ENCODE results near the gene SLCO2B1.

The SLCO2B1 gene

GRCh38 chr11:75158241-75158640 lies 7.3 kb downstream of the SLCO2B1 start:
- H3K9me3 ChIP-seq (ENCODE audit: severe bottlenecking), result no peaks in the 10 kb centered on the region
- TF ChIP-seq, protein P1, sequence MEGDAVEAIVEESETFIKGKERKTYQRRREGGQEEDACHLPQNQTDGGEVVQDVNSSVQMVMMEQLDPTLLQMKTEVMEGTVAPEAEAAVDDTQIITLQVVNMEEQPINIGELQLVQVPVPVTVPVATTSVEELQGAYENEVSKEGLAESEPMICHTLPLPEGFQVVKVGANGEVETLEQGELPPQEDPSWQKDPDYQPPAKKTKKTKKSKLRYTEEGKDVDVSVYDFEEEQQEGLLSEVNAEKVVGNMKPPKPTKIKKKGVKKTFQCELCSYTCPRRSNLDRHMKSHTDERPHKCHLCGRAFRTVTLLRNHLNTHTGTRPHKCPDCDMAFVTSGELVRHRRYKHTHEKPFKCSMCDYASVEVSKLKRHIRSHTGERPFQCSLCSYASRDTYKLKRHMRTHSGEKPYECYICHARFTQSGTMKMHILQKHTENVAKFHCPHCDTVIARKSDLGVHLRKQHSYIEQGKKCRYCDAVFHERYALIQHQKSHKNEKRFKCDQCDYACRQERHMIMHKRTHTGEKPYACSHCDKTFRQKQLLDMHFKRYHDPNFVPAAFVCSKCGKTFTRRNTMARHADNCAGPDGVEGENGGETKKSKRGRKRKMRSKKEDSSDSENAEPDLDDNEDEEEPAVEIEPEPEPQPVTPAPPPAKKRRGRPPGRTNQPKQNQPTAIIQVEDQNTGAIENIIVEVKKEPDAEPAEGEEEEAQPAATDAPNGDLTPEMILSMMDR (IDR thresholded peaks at IDR 0.05; ENCODE audit: poor library complexity, severe bottlenecking), result no peak
- no peak overlapping the region for H3K27ac ChIP-seq (ENCODE audit: poor library complexity, severe bottlenecking)
- no peak overlapping the region for H3K4me3 ChIP-seq (ENCODE audit: severe bottlenecking)
- H3K4me1 ChIP-seq (ENCODE audit: insufficient read depth, poor library complexity, severe bottlenecking), result no peaks in the 10 kb centered on the region
- ATAC-seq (ENCODE audit: low read depth), result no peak
- no peak for DNase-seq (ENCODE audit: low spot score)
- no peaks in the 10 kb centered on the region for H3K36me3 ChIP-seq (ENCODE audit: low read depth)
- H3K27me3 ChIP-seq (ENCODE audit: insufficient read depth, poor library complexity, severe bottlenecking), result no peaks in the 10 kb centered on the region

- H3K9me3 ChIP-seq (ENCODE audit: severe bottlenecking), result no peaks in the 10 kb centered on the region
- H3K4me3 ChIP-seq (ENCODE audit: severe bottlenecking), result no peak overlapping the region
- no peaks in the 10 kb centered on the region for H3K4me1 ChIP-seq (ENCODE audit: insufficient read depth, poor library complexity, severe bottlenecking)
- no peak for ATAC-seq (ENCODE audit: low read depth)
- TF ChIP-seq, protein P1 (IDR thresholded peaks at IDR 0.05; ENCODE audit: poor library complexity, severe bottlenecking), result no peak
- no peaks in the 10 kb centered on the region for H3K36me3 ChIP-seq (ENCODE audit: low read depth)
- no peak overlapping the region for H3K27ac ChIP-seq (ENCODE audit: poor library complexity, severe bottlenecking)
- no peak for DNase-seq (ENCODE audit: low spot score)
- no peaks in the 10 kb centered on the region for H3K27me3 ChIP-seq (ENCODE audit: insufficient read depth, poor library complexity, severe bottlenecking)
Observed at GRCh38 chr11:75158696-75159150, 7.8 kb downstream of the SLCO2B1 start.

- Histone ChIP-seq H3K36me3 (ENCODE audit: low read depth) (no peaks in the 10 kb centered on the region), H3K9me3 (ENCODE audit: severe bottlenecking) (no peaks in the 10 kb centered on the region), H3K4me3 (ENCODE audit: severe bottlenecking) (no peak overlapping the region), H3K27ac (ENCODE audit: poor library complexity, severe bottlenecking) (no peak overlapping the region), H3K4me1 (ENCODE audit: insufficient read depth, poor library complexity, severe bottlenecking) (no peaks in the 10 kb centered on the region), H3K27me3 (ENCODE audit: insufficient read depth, poor library complexity, severe bottlenecking) (no peaks in the 10 kb centered on the region)
- TF ChIP-seq, protein P1 (IDR thresholded peaks at IDR 0.05; ENCODE audit: poor library complexity, severe bottlenecking), result no peak
- DNase-seq (ENCODE audit: low spot score) (no peak), ATAC-seq (ENCODE audit: low read depth) (no peak; the same call in 2 of the 3 replicates)
Observed at GRCh38 chr11:75159151-75159953, 8.4 kb downstream of the SLCO2B1 start.

GRCh38 chr11:75160220-75160757 lies 9.4 kb downstream of the SLCO2B1 start:
- no peaks in the 10 kb centered on the region for H3K4me1 ChIP-seq (ENCODE audit: insufficient read depth, poor library complexity, severe bottlenecking)
- no peak overlapping the region for H3K27ac ChIP-seq (ENCODE audit: poor library complexity, severe bottlenecking)
- no peaks in the 10 kb centered on the region for H3K27me3 ChIP-seq (ENCODE audit: insufficient read depth, poor library complexity, severe bottlenecking)
- DNase-seq (ENCODE audit: low spot score) (no peak), ATAC-seq (ENCODE audit: low read depth) (no peak)
- H3K9me3 ChIP-seq (ENCODE audit: severe bottlenecking), result no peaks in the 10 kb centered on the region
- TF ChIP-seq, protein P1 (IDR thresholded peaks at IDR 0.05; ENCODE audit: poor library complexity, severe bottlenecking), result no peak
- no peaks in the 10 kb centered on the region for H3K36me3 ChIP-seq (ENCODE audit: low read depth)
- no peak overlapping the region for H3K4me3 ChIP-seq (ENCODE audit: severe bottlenecking)

GRCh38 chr11:75160880-75161279 lies 10.0 kb downstream of the SLCO2B1 start:
- Histone ChIP-seq H3K9me3 (ENCODE audit: severe bottlenecking) (no peaks in the 10 kb centered on the region), H3K4me3 (ENCODE audit: severe bottlenecking) (no peak overlapping the region), H3K36me3 (ENCODE audit: low read depth) (no peaks in the 10 kb centered on the region), H3K27ac (ENCODE audit: poor library complexity, severe bottlenecking) (no peak overlapping the region), H3K4me1 (ENCODE audit: insufficient read depth, poor library complexity, severe bottlenecking) (no peaks in the 10 kb centered on the region), H3K27me3 (ENCODE audit: insufficient read depth, poor library complexity, severe bottlenecking) (no peaks in the 10 kb centered on the region)
- ATAC-seq (ENCODE audit: low read depth) (no peak), DNase-seq (ENCODE audit: low spot score) (no peak)
- TF ChIP-seq, protein P1 (IDR thresholded peaks at IDR 0.05; ENCODE audit: poor library complexity, severe bottlenecking), result no peak
